CD4-positive, alpha-beta T cell treated with Interleukin-17A for 1 hour (primary cell): Measurements from ENCODE around the gene AXIN1.

ENCODE experiments used
- DNase-seq: peaks from one replicate; pipeline ENCODE4 v3.0.0-alpha.2; 2020

The AXIN1 gene

GRCh38 chr16:301235-301634 lies 51.3 kb downstream of the AXIN1 start:
- DNase-seq = no peak

GRCh38 chr16:297832-298231 lies 54.7 kb downstream of the AXIN1 start:
- DNase-seq = no peak

- no peak for DNase-seq
These were observed 55.6 kb downstream of the AXIN1 start for GRCh38 chr16:296806-297510.

DNA sequence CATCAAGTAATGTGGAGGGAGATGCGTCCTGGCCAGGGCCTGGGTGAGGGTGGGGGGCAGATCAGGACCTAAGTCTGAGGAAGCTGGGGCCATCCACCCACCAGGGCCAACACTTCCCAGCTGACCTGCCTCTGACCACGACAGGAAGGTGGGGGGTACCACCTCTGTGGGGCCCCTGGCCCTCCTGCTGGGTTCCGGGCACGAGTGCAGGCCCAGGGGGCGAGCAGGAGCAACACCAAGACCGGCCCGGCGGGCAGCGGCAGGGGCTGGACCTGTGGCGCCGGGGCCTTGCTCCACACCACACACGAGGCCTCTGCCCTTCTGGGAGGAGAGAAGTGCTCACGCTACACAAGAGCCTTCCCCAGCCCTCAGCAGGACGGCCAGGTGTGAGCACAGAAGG lies 56.2 kb downstream of the AXIN1 start:
- no peak for DNase-seq

GRCh38 chr16:293043-293775 lies 59.3 kb downstream of the AXIN1 start:
- DNase-seq = no peak

- no peak for DNase-seq
These were observed 61.0 kb downstream of the AXIN1 start for GRCh38 chr16:291539-291938.

GRCh38 chr16:290681-291405 lies 61.7 kb downstream of the AXIN1 start:
- no peak for DNase-seq

- no peak for DNase-seq
These were observed 62.4 kb downstream of the AXIN1 start for GRCh38 chr16:290015-290680.

DNA sequence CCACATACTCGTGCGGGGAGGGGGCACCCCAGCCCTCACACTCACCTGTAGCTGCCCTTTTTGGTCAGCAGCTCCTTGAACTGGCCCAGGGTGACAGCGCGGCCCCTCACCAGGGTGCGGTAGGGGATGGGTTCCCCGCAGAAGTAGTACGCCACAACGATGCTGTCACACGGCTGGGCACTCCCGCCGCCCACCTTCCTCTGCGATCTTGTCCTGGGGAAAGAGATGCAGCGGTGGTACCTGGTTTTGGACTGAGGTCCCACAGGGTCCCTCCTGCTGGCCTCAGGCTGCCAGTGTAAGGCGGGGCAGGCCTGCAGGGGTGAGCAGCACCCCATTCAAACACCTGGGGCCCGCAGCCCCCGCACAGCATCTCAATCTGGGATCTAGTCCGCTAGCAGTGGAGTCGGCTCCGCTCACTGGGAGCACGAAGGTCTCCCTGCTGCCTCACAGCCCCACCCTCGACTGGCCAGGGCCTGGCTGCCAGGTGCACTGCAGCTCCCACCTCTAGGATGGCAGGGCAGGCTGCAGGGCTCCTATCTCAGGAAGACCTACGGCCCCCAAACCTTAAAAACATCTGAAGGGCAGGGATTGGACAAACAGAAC lies 63.0 kb downstream of the AXIN1 start:
- DNase-seq = no peak

DNA sequence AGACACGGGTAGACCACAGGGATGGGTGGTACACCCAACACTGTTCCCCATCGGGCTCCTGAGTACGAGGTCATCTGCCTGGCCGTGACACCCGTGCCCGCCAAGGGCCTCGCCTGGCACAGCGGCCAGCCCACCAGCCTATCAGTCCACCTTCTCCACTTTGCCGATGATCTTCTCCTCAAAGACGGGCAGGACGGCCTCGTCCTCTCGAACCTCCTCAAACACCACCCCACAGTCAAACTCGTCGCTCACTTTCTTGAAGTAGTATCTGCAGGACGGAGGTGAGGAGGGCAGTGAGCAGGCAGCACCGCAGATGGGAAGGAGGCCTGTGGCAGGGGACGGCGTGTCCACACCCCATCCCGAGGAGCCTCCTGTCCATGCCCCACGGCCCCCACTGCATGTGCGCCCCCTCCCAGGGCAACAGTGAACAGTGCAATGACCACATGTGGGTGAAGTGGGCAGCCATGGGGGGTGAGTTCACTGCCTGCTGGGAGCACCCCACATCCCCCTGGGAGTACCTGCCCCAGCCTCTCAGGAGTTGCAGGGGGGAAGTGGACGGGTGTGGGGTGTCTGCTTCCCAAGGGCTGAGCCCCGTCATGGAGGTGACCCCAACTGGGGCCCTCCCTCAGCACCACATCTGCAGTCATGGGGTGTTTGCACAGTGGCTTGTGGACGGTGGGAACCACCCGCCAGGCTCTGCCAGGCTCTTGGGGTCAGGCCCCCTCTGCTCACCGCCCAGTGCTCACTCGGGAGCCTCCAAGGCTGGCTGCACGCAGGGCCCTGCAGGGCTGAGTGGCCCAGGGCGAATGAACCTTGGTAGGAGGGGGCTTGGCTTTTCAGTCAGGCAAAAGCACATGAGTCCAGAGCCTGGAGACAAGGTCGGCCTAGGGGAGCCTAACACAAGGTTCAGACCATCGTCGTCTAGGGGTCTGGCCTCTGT lies 64.3 kb downstream of the AXIN1 start:
- no peak for DNase-seq

GRCh38 chr16:287298-287811 lies 65.2 kb downstream of the AXIN1 start:
- DNase-seq = no peak

GRCh38 chr16:286491-287297 lies 65.8 kb downstream of the AXIN1 start:
- no peak for DNase-seq

DNA sequence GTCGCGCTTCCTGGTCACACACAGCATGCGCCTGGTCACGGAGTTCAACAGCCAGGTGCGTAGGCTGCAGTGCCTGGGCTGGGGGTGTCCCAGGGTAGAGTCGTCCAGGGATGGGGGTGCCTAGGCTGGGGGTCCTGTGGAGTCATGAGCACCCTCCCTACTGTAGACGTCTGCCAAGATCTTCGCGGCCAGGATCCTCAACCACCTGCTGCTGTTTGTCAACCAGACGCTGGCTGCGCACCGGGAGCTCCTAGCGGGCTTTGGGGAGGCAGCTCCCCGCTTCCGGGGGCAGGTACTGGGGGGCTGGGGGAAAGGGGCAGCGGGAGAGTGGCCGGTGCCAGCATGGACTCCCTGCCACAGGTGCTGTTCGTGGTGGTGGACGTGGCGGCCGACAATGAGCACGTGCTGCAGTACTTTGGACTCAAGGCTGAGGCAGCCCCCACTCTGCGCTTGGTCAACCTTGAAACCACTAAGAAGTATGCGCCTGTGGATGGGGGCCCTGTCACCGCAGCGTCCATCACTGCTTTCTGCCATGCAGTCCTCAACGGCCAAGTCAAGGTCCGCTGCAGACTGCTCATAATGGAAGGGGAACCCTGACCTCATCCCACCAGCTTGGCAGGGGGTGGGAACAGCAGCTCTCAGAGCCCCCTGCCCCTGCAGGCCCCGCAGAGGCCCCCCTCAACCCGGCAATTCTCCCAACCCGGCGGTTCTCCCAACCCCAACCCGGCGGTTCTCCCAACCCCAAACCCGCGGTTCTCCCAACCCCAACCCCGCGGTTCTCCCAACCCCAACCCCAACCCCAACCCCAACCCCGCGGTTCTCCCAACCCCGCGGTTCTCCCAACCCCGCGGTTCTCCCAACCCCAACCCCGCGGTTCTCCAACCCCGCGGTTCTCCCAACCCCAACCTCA lies 67.1 kb downstream of the AXIN1 start:
- DNase-seq = no peak

- DNase-seq = no peak
These were observed 68.1 kb downstream of the AXIN1 start for GRCh38 chr16:284204-285120.

- no peak for DNase-seq
These were observed 69.3 kb downstream of the AXIN1 start, which contains the start of gene PDIA2 for GRCh38 chr16:283033-283805. PDIA2 (plus strand) TSS chr16:283164; CDS start chr16:283170, 6 bp downstream.

GRCh38 chr16:282491-282890 lies 70.0 kb downstream of the AXIN1 start:
- no peak for DNase-seq

DNA sequence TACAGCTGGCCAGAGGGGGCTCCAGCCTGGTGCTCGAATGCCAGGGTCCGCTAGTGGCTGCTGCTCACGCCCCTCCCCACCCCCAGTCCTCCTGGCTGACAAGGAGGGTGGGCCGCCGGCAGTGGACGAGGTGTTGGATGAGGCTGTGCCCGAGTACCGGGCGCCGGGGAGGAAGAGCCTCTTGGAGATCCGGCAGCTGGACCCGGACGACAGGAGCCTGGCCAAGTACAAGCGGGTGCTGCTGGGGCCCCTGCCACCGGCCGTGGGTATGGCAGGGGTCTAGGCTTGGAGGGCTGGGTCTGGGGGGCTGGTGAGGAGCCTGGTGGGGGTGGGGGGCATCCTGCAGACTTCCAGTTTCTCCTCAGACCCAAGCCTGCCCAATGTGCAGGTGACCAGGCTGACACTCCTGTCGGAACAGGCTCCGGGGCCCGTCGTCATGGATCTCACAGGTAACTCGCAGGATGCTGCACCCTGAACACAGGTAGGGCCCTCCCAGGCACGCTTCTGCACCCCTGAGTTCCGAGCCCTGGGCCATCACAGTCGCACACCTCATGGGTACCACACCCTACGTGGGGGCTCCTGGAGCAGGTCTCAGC lies 70.8 kb downstream of the AXIN1 start:
- DNase-seq = no peak
